NOMO-1 treated with DMSO at 0.1 percent for 48 hours (cell line): ENCODE data around the gene CNOT6L.
"Not testable (repeated sequence)": the region's sequence is repeated elsewhere in the genome, so short reads cannot be mapped to it uniquely, and the experiment has no call there.

Source experiments
- DNase-seq: peaks from one replicate; lab custom pipeline; 2025; ENCODE audit not compliant: unreplicated experiment; lab: John Stamatoyannopoulos, UW

CNOT6L gene

GRCh38 chr4:77783895-77784294 lies 35.3 kb downstream of the CNOT6L start:
- DNase-seq = no peak

DNA sequence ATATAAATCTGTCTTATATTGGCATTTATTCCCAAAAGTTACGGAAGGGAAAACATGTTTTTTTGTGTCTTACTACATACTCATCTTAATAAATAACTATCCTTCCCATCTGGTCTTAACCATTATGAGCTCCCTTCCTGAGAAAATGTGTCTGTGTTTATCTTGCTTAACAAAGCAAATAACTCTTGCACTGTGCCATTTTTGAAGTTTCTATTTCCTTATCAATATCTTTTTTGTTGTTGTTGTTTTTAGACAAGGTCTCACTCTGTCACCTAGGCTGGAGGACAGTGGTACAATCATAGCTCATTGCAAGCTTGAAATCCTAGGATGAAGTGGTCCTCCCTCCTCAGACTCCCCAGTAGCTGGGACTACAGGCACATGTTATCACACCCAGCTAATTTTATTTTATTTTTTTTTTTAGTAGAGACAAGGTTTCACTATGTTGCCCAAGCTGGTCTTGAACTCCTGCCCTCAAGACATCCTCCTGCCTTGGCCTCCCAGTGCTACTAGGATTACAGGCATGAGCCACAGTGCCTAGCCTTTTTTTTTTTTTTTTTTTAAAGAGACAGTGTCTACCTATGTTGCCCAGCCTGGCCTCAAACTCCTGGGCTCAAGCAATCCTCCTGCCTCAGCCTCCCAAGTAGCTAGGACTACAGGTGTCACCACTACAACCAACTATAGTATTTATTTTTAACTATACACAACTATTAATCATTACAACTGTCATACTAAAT lies 36.9 kb downstream of the CNOT6L start:
- no peak for DNase-seq

GRCh38 chr4:77780762-77781161 lies 38.4 kb downstream of the CNOT6L start:
- not testable (repeated sequence) for DNase-seq

GRCh38 chr4:77777135-77777807 lies 41.9 kb downstream of the CNOT6L start:
- peak; percentile 7 for DNase-seq

DNA sequence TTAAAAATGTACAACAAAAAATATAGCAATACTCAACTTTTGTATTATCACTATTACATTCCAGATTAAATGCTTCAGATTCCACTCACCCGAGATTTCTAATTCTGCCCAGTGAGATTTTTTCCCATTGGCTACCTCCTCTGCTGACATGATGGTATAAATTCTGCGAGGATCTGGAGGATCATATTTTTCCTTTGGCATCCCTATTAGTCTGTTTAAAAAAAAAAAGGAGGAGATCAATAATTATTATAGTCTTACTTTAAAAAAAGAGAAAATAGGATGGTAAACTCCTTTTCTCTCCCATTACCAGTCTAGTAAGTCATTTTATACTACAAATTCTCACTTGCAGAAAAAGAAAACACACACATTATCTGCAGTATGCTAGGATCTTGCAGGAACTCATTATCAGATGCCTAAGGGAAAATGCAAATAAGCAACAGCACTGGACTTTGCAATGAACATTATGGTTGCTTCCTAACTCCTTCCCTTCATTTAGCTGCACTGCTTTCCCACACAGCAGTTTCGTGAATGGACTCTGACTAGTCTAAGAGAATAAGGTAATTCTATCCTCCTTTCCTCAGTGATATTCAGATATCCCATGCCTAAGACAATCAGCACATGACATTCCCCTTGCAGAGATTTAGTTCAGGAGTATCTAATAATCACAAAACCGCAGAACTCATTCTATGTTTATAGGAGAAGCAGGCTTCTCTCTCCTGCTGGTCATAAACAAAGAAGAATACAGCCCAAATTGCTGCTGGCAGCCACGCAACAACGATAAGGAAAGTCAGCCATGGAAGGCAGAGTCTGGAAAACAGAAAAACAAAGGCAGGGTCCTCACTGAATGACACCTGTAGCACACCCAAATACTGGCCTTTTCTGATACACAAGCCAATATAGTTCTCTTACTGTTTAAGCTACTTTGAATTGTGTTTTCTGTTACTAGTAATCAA lies 42.7 kb downstream of the CNOT6L start:
- no peak for DNase-seq

DNA sequence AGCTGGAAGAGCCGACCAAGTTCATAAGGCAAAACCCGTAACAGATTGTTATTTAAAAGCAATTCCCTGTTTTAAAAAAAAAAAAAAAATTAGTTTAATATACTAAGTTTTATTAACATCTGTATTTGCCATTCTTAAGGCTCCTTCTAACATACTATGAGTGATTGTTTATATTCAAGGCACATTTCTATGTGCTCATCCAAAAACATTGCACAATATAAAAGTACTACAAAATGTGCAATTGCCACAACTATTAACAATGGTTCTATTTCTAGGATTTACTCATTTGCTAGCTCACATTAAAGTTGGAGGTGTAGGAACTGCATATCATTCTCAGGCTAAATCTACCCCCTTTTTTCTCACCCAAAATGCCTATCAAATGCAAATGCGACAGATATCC lies 46.1 kb downstream of the CNOT6L start:
- no peak for DNase-seq

- no peak for DNase-seq
Measured at GRCh38 chr4:77771566-77771965, 47.6 kb downstream of the CNOT6L start.

DNA sequence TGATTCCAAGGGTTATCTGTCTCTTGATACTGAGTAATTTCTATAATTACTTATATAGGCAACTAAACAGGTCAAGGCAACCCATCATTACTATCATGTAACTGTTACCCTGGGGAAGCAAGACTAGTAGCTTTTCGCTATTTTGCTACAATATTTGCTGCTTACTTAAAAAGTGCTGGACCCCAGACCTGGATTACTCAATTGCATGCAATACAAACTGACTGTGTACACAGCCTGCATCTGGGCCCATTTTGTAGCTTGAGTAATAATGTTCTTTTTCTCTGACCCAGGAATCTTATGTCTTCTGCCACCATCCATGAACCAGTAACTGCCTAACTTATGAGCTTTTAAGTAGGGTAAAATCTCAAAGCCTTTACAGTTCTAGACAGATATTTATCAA lies 53.4 kb downstream of the CNOT6L start:
- no peak for DNase-seq

DNA sequence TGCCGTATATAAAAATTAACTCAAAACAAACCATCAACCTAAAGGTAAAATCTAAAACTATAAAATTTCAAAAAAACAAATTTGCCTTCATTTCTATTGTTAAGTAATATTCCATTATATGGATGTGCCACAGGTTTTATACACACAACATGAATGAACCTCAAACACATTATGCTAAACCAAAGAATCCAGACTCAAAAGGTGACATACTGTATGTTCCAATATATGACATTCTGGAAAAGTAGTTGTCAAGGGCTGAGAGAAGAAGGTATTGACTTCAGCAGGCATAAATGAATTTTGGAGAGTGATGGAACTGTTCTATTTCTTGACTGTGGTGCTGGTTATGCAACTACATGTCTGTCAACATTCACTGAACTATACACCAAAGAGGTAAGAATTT lies 56.6 kb downstream of the CNOT6L start:
- no peak for DNase-seq

GRCh38 chr4:77761595-77761994 lies 57.6 kb downstream of the CNOT6L start:
- no peak for DNase-seq

- DNase-seq = no peak
Measured at GRCh38 chr4:77758804-77759203, 60.4 kb downstream of the CNOT6L start.

DNA sequence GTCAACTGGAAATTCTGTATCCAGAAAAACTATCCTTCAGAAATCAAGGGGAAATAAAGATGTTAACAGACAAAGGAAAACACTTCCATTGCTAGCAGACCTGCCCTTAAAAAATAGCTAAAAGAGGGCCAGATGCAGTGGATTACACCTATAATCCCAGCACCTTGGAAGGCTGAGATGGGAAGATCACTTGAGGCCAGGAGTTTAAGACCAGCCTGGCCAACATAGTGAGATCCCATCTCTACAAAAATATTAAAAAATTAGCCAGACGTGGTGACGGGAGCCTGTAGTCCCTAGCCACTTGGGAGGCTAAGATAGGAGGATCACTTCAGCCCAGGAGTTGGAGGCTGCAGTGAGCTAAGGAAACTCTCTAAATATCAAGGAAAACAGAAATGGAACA lies 67.4 kb downstream of the CNOT6L start:
- no peak for DNase-seq

GRCh38 chr4:77745792-77746191 lies 73.4 kb downstream of the CNOT6L start:
- DNase-seq = no peak

- no peak for DNase-seq
Measured at GRCh38 chr4:77742054-77742453, 77.1 kb downstream of the CNOT6L start.

GRCh38 chr4:77740480-77740879 lies 78.7 kb downstream of the CNOT6L start:
- no peak for DNase-seq

DNA sequence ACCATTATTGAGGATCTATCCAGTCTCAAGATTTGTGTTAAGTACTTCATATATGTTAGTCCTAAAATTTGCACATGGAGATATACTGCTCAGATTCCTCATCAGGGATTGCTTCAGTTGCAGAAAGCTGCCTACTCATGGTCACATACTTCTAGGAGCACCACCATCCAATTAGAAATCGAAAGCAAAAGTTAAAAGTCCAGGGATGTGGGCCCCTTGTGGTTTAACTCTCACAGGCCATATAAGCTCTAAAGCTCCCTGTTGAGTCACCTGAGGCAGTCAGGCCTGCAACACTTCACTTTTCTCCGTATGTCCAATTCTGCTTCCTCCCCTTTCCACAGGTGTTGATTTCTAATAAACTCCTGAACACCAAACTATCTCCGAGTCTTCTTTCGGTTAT lies 84.2 kb downstream of the CNOT6L start:
- peak; percentile 93 for DNase-seq

GRCh38 chr4:77731656-77732055 lies 87.5 kb downstream of the CNOT6L start:
- peak; percentile 58 for DNase-seq

- DNase-seq = no peak
Measured at GRCh38 chr4:77728420-77728819, 90.7 kb downstream of the CNOT6L start.

GRCh38 chr4:77721073-77721472 lies 98.1 kb downstream of the CNOT6L start:
- DNase-seq = no peak

- DNase-seq = not testable (repeated sequence)
Measured at GRCh38 chr4:77718500-77718899, 100.7 kb downstream of the CNOT6L start.

DNA sequence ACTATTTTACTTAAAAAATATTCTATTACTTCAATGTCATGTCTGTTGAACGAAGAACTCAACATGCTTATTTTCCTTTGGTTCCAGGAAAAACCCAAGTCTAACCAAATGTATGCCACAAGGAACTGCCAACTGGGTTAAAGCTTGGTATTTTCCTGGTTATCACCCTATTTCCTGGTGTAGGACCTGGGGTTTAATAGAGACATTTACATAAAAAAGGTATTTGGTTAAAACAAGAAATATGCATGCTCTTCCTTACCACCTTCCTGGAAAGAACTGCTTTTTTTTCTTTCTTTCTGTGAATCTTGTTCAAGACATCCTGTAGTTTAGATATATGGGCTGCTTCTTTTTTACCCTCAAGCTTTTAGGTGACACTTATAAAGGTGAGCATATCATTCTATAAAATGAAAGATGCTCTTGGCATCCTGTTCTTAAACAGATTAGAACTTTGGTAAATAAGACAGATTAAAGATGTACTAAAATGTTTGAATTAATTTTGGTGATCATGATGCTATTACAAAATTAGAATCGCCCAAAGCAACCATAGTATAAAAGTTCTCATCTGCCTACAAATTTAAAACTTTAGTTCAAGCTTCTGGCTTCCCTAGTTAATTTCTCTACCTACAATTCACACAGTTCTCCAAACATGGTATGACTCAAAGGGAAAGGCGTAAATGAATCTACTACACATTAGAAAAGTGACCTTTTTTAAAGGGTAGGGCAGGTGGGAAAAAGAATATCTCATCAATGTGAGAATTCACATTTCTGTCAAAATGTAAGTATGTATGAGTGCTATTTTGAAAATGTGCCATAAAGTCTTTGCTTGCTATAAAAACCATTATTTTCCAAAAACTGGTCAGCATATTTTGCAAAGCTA lies 103.5 kb downstream of the CNOT6L start:
- DNase-seq = no peak
